ENCODE measurements around the gene OR2AT4. TPM values are rescaled to one million over a fixed set of nuclear protein-coding genes. Genes with fewer than 3 reads are reported as not detected.

Gene OR2AT4
- total and polyA plus RNA-seq, 2 donors (not counting 3 experiments of a cell fraction or from before 2014, with no cell fraction given): not detected

GRCh38 chr11:75059299-75059698, 37.4 kb downstream of the OR2AT4 start:
- no peaks in the 10 kb centered on the region for H3K9me1 ChIP-seq (replicated peaks; ENCODE audit: control insufficient read depth, extremely low read depth, insufficient read depth, low read length)
- no peaks in the 10 kb centered on the region for H3K79me2 ChIP-seq (ENCODE audit: control insufficient read depth, insufficient read depth, low read length)
- H2AFZ ChIP-seq (ENCODE audit: low read depth, low read length): no peak overlapping the region
- BruUV-seq (replicated peaks): no TSS peak
- FAIRE-seq: no peak
- peaks cover 8 to 15% of the 10 kb centered on the region in 2 experiments for H3K27me3 ChIP-seq (ENCODE audit: control insufficient read depth in 2 of 2, insufficient read depth in 2 of 2, low read length in 2 of 2)
- H4K20me1 ChIP-seq (replicated peaks; ENCODE audit: control insufficient read depth, extremely low read depth, insufficient read depth, low read length): no peaks in the 10 kb centered on the region
- no peaks in the 10 kb centered on the region for H3K4me1 ChIP-seq (ENCODE audit: control insufficient read depth, extremely low read depth, insufficient read depth, low read length)
- H3K36me3 ChIP-seq (ENCODE audit: control insufficient read depth in 2 of 2, extremely low read depth in 1 of 2, insufficient read depth in 2 of 2, low read length in 2 of 2): no peaks in the 10 kb centered on the region
- intact Hi-C loops (cut with micrococcal nuclease): no loop called here
- H3K4me3 ChIP-seq (replicated peaks in 1 of 3; ENCODE audit: insufficient read depth in 1 of 3, low read depth in 1 of 3, low read length in 3 of 3): no peak overlapping the region
- no peak overlapping the region for H3K4me2 ChIP-seq (ENCODE audit: insufficient read depth, low read length)
- DNase-seq (ENCODE audit: low read depth, low spot score): no peak
- dilution Hi-C loops (cut with MboI; ENCODE audit: extremely low pct_ligation_motif_present, low sequenced_read_pairs): no loop called here
- H3K9ac ChIP-seq (replicated peaks; ENCODE audit: extremely low read depth, insufficient read depth, low read length): no peak overlapping the region
- ChIA-PET CTCF (interaction anchor here (1.2 to 1.8 kb wide), 3 partner anchors 11 to 189 kb away, joined by 3 to 5 read pairs (median 4); no protein-coding TSS in a partner anchor), POLR2A (interaction anchor here (0.5 kb wide), 1 partner anchor 941 kb away, joined by 5 read pairs; no protein-coding TSS in a partner anchor)
- H3K27ac ChIP-seq (ENCODE audit: insufficient read depth, low read depth, low read length): no peak overlapping the region
- H3K9me3 ChIP-seq (replicated peaks; ENCODE audit: control insufficient read depth, insufficient read depth, low read length): no peaks in the 10 kb centered on the region
- TF ChIP-seq FOS (IDR thresholded peaks at IDR 0.05; ENCODE audit: borderline replicate concordance, insufficient read depth, low read length) (no peak), GATA2 (IDR thresholded peaks at IDR 0.05; ENCODE audit: insufficient read depth, insufficient read length, low read depth, low read length) (no peak), EZH2 (IDR thresholded peaks at IDR 0.05; ENCODE audit: borderline replicate concordance, low read depth, low read length, severe bottlenecking) (no peak), MYC (IDR thresholded peaks at IDR 0.05; ENCODE audit: low read depth, low read length) (no peak), MAX (IDR thresholded peaks at IDR 0.05; ENCODE audit: insufficient read depth, insufficient read length) (no peak), JUN (IDR thresholded peaks at IDR 0.05; ENCODE audit: borderline replicate concordance, insufficient read depth, insufficient read length, low read depth) (no peak)

- H3K4me1 ChIP-seq (ENCODE audit: control insufficient read depth, extremely low read depth, insufficient read depth, low read length): no peaks in the 10 kb centered on the region
- no peak overlapping the region for H2AFZ ChIP-seq (ENCODE audit: low read depth, low read length)
- POLR2A ChIA-PET: no interaction called here
- H4K20me1 ChIP-seq (replicated peaks; ENCODE audit: control insufficient read depth, extremely low read depth, insufficient read depth, low read length): no peaks in the 10 kb centered on the region
- no peak for FAIRE-seq
- no peak overlapping the region for H3K9ac ChIP-seq (replicated peaks; ENCODE audit: extremely low read depth, insufficient read depth, low read length)
- H3K9me1 ChIP-seq (replicated peaks; ENCODE audit: control insufficient read depth, extremely low read depth, insufficient read depth, low read length): no peaks in the 10 kb centered on the region
- no peak overlapping the region for H3K4me3 ChIP-seq (replicated peaks in 1 of 3; ENCODE audit: insufficient read depth in 1 of 3, low read depth in 1 of 3, low read length in 3 of 3)
- no peaks in the 10 kb centered on the region for H3K79me2 ChIP-seq (ENCODE audit: control insufficient read depth, insufficient read depth, low read length)
- no peak overlapping the region for H3K4me2 ChIP-seq (ENCODE audit: insufficient read depth, low read length)
- peaks cover 19 to 25% of the 10 kb centered on the region in 2 experiments for H3K27me3 ChIP-seq (ENCODE audit: control insufficient read depth in 2 of 2, insufficient read depth in 2 of 2, low read length in 2 of 2)
- CTCF ChIA-PET: interaction anchor here (0.6 to 1.3 kb wide), 6 partner anchors 9 to 148 kb away, joined by 3 to 6 read pairs (median 4); no protein-coding TSS in a partner anchor
- no peak overlapping the region for H3K27ac ChIP-seq (ENCODE audit: insufficient read depth, low read depth, low read length)
- DNase-seq (ENCODE audit: low read depth, low spot score): no peak
- H3K36me3 ChIP-seq (ENCODE audit: control insufficient read depth in 2 of 2, extremely low read depth in 1 of 2, insufficient read depth in 2 of 2, low read length in 2 of 2): no peaks in the 10 kb centered on the region
- no peak for TF ChIP-seq MYC (IDR thresholded peaks at IDR 0.05; ENCODE audit: low read depth, low read length)
- no peak for TF ChIP-seq POLR2AphosphoS5 (IDR thresholded peaks at IDR 0.05; ENCODE audit: insufficient read depth, low read depth, low read length)
- no peak for TF ChIP-seq FOS (IDR thresholded peaks at IDR 0.05; ENCODE audit: borderline replicate concordance, insufficient read depth, low read length)
- no peak for TF ChIP-seq GATA2 (IDR thresholded peaks at IDR 0.05; ENCODE audit: insufficient read depth, insufficient read length, low read depth, low read length)
- TF ChIP-seq POLR2A (IDR thresholded peaks at IDR 0.05; ENCODE audit: low read depth, low read length): no peak
- TF ChIP-seq JUN (IDR thresholded peaks at IDR 0.05; ENCODE audit: borderline replicate concordance, insufficient read depth, insufficient read length, low read depth): no peak
- TF ChIP-seq CTCF (IDR thresholded peaks at IDR 0.05; ENCODE audit: extremely low read depth in 1 of 2, insufficient read depth in 1 of 2, low read depth in 1 of 2, low read length in 2 of 2): no peak
- TF ChIP-seq EZH2 (IDR thresholded peaks at IDR 0.05; ENCODE audit: borderline replicate concordance, low read depth, low read length, severe bottlenecking): no peak
- no peak for TF ChIP-seq MAX (IDR thresholded peaks at IDR 0.05; ENCODE audit: insufficient read depth, insufficient read length)
- no TSS peak for BruUV-seq (replicated peaks)
- dilution Hi-C loops (cut with MboI; ENCODE audit: extremely low pct_ligation_motif_present, low sequenced_read_pairs) (no loop called here), intact Hi-C loops (cut with micrococcal nuclease) (no loop called here)
- no peaks in the 10 kb centered on the region for H3K9me3 ChIP-seq (replicated peaks; ENCODE audit: control insufficient read depth, insufficient read depth, low read length)
Measured at GRCh38 chr11:75056814-75057213, 39.9 kb downstream of the OR2AT4 start.
